DMS53 treated with DMSO at 0.1 percent for 48 hours (cell line): ENCODE measurements around the gene GLRX3.

Experiments used
- DNase-seq: peaks from one replicate; lab custom pipeline; 2025; ENCODE audit not compliant: unreplicated experiment; lab: John Stamatoyannopoulos, UW

Gene GLRX3

DNA sequence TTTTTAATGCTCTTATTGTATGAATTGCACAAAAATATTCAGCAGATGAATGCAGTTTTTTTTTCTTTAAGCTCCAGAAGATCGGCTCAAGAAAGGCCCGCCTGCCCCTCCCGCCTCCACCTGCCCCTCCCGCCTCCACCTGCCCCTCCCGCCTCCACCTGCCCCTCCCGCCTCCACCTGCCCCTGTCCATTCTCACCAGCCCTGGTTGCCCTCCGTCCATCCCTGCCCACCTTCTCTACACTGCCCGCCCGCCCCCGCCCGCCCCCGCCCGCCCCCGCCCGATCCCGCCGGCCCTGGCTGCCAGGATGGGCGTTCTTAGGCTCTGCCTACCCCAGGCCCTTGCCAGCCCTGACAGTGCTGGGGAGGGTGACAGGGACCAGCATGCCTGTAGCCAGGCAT is 67.4 kb downstream of the GLRX3 start:
- no peak for DNase-seq

DNA sequence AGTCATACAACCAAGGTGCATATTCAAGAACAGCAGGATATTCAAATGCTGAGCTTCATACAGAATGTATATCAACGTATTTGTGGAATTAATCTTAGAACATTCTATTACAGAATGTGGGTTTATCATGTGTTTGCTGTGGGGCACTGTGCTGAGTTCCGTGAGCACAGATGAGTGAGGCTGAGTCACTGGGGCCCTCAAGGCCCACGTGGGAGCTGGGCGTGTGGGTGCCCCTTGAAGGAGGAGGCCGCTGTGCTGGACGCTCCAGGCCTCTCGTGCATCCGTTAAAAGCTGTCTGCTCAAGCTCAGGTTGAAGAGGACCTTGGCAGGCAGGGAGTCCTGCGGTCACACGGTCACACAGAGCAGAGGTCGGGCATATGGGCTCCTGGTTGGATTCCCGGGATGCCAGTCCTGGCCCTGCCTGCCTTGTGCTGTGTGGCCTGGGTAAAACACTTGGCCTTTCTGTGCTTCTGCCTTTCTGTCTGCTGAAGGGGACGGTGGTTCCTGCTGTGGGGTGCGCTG is 70.1 kb downstream of the GLRX3 start:
- DNase-seq = no peak

DNA sequence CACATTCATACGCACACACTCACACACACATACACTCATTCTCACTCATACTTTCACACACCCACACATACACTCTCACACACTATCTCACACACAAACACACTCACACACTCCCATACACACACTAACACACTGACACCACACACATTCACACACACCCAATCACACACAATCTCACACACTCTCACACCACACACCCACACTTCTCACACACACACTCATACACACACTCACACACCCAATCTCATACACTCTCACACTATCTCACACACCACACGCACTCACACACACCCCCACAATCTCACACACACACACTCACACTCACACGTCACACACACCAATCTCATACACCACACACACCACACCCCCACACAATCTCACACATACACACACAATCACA is 71.0 kb downstream of the GLRX3 start:
- DNase-seq = no peak

DNA sequence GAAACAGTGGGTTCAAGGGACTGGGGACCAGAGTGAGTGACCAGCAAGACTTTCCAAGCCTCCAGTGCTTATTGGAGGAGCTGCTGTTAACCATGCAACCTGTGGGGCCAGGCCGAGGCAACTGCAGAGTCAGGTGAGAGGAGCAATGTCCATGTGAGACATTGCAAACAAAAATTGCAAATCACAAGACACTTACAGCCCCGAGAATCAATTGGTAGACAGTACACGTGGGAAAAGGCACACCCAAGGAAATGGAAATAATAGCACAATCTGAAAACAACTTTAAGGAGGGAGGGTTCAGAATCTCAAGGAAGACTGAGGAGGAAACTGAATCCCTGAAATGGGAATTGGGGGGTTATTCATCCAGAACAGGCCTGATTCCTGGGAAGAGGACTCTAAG is 72.6 kb downstream of the GLRX3 start:
- no peak for DNase-seq

DNA sequence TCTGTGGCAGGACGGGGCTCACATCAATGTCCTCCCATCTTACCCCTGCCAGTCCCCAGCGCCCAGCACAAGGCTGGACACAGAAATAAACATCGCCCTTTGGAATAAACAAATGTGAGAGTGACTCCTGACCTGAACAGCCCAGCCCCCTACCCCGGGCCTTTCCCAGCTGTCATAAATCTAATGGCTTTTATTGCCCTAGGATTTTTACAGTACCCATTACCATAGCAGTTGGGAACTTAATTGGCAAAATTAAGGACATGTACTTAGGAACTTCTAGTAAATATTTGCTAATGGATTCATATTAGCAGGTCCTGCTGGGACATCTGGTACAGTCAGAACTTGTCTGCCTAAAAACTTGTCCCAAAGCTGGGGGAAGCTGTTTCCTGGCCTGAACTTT is 76.6 kb downstream of the GLRX3 start:
- DNase-seq = no peak

DNA sequence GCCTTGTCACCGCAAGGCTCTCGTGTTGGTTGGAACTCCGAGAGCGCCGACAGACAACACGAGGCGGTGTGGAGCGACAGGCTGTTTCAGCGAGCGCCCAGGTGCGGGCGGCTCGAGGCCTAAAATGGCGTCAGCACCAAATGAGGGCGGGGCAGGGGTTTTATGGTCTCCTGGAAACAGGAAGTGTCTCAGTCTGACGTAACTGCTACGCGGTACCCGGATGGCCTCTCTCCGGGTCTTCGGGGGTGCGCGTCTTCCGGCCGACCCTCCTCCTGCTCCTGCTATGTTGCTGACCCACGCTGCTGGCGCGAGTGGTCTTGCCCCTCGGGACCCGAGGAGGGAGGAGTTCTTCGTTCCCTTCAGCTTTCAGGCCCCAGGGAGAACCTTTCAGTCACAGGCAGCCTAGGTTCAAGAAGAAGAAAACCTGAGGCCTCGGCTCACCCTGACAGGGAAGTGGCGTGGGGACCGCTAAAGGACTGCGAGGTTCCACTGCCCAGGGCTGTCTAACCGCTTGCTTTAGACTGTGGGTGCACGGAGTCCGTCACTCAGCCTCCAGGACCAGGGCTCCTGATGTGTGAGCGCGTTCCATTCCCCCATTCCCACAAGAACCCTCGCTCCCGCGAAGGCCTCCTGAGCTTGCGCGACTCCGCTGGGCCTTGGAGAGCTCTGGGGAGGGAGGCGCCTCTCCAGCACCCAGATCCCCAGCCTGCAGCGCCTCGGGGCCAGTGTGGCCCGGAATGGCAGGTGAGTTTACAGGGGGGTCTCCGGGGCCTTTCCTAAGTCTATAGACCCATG is 77.3 kb downstream of the GLRX3 start:
- DNase-seq = no peak

DNA sequence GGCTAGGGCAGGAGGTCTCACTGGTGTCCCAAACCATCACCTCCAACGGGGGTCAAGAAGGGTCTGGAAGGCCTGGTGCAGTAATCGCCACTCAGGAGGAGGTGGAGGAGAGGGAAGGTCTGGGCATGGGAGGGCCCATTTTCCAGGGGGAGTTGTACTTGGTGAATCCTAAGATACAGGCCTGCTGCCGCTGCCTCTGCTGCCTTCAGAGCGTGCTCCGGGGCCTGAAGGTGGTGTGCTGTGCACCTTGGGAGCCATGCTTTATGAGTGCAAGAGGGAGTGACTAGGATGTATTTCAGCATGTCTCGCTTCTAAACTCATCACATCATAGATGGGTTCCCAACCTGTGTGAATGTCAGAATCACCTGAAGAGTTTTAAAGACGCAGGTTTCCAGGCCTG is 78.2 kb downstream of the GLRX3 start:
- DNase-seq = no peak

DNA sequence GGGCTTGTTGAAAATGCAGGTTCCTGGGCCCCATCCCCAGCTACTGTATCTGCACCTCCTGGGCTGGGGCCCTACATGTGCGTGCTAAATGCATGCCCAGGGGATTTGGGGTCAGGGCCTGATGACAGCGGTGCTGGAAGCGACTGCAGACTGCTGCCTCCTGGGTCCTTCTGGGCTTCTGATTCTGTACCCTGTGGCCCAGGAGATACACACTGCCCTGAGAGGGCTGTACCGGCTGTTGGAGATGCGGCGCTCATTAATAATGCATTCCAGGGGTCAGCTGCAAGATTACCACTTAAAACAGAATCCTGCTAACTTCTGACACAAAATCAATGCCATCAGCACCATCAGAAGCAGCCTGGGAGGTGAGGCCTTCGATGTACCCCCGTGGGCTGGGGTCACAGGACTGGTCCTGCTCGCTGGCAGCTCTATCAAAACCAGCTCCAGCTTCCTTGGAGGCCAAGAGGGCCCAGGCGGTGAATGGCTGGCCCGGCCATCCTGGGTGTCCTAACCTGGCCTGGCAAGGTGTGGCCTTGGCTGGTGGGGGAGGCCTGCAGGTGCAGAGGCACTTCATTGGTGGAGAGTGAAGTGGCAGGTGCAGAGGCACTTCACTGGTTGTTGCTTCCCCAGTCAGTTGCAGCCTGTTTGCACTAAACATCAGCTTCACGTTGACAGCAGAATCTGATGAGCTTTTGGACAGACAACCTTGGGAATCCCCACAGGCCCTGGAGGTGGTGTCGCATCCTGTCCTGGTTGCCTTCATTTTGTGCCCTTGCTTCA is 79.2 kb downstream of the GLRX3 start:
- DNase-seq = no peak

DNA sequence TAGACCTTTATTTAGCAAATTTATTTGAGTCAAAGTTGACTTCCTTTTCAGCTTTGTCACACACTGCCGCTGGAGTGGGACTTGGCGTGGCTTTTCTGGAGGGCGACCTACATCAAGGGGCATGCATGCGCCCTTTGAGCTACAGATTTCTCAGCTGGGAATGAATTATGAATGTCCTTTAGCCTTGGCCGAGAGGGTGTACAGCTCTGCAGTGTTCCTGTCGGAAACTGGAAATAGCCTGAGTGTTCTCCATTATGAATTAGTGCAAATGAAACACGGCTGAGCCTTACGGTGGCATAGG is 79.7 kb downstream of the GLRX3 start:
- DNase-seq = no peak

DNA sequence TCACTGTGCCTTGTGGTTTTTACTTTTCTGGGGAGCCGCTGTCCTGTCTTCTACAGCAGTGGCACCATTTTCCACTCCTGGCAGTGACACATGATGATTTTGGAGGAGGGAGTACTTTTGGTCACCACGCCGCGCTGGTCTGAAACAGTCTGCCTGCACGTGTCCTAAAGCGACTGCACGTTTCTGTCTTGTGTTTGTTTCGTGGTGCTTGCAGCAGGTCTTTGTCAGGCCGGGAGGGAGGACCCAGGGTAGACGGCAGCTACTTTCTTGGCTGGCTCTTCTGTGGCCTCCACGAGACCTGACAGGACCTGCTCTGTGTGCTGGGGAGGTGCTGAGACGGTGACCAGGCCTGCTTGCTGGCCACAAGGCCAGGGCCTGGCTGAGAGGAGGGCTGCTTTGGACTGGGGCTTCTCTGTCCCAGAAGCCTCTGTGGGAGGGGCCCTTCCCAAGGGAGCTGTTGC is 82.0 kb downstream of the GLRX3 start:
- no peak for DNase-seq

DNA sequence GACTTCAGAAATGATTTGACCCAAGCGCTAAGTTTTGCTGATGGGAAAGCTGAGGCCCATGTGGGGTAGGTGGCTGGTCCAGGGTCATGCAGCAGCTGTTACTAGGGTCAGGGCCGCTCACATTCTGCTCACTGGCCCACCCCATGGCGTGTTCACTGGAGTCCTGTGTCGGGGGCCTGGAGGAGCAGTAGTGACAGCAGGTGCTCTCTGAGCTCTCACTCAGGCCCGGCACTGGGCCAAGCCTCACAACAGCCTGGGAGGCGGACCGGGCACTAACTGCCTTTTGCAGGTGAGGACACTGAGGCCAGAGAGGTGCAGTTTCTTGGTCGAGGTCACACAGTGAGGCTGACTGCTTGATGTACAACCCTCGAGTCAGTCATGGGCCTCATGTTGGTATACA is 82.7 kb downstream of the GLRX3 start:
- DNase-seq = no peak

DNA sequence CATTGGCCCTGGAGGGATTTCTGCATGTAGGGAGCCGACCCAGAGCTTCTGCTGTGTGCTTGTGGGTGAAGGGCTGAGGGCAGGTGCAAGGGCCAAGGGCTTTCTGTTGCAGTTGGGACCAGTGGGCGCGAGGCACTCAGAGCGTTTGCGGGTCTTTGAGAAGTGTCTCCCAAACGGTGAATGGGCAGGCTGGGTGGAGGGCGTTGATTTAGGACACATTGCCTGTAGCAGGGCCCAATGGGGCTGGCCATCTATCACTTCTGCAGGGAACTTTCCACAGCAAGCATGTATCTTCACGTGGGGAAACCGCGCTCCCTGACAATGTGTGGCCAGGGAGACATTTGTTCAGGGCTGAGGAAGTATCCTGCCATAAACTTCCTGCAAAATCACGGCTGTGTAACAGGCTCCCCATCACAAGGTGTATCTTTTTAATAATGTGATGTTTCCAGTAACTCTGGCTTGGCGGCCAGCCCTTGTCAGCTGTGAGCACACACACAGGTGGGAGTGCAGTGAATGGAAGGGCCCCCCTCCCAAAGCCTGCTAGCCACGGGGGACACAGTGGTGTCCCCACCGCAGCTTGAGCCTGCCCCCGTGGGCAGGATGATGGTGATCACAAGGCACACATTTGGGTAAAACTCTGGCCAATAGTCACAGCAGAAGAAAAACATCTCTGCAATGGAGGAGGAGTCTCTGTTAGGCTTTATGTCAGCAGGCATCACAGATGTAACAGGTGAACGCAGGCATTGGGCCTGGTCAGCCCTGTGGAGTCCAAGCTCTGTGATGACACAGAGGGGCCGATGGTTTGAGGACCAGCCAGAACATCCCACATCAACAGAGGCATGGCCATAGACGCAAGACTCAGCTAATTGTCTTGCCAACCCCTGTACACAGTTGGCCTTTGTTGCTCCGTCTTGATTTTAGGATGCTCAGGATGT is 84.3 kb downstream of the GLRX3 start:
- no peak for DNase-seq

DNA sequence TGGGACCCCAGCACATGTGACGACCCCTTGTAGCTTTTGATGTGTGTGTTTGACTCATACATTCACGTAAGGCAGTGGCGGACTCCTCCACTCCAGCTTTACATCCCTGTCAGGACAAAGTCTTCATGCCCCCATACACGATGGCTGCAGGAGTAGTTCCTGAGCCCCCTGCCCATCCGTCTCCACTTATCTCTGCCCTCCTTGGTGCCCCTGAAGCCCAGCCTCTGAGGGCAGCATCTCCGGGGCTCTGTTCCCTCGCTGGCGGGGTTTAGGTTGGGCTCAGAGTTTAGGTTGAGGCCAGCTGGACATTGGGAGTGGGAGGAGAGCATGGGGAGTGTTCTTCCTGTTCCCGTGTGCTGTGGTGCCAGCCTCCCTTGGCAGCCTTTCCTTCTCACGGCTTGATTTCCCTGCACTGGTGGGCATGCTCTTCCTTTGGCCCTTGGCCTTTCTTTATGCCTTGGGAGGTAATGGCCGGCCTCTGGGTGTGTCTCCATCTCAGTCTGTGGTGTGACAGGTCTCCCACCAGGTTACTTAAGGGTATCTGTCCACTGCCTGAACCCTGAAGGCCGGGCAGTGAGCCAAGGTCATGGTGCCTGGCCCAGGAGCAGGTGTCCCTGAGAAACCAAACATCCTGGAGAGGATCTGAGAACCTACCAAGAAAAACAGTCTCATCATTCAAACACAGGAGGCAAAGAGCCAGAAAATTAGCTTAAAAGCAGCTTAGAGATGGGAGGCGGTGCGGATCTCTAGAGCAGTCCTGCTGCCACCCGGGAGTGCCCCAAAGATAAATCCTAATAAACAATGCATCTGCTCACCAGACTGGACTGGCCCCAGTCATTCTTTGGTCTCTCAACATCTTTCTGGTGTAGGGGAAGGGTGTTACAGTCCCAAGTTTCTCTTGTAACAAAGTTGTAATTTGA is 85.5 kb downstream of the GLRX3 start:
- no peak for DNase-seq

DNA sequence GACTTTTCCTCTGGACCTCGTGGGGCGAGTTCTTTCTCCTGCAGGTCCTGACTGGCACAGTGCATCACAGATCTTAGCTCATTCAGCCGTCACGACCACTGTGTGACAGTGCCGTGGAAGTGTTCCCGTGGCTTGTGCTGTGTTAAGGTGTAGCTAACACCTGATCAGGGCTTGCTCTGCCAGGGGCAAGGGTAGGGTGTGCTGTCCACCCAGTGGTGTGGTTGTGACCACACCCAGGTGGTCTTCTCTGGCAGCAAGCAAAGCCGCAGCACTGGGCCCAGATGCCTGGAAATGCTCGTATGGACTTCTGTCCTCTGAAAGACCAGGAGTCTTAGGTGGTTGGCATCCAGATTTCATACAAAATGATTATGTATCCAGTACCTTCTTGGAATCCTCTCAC is 86.2 kb downstream of the GLRX3 start:
- no peak for DNase-seq

DNA sequence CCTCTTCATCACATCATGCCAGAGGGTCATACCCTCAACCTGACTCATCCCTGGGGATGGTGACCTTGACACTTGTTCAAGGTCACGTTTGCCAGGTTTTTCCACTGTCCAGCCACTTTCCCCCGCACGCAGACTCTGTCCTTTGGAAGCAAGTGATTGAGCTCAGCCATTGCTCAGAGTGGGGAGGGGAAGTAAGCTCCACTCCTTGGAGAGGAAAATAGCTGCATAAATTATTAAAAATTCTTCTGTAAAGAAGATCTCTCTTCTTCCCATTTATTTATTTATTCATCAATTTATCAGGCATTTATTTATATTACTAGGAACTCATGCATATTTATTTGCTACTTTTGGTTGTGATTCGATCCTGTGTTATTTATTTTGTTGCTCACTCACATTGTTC is 88.0 kb downstream of the GLRX3 start:
- DNase-seq = no peak

DNA sequence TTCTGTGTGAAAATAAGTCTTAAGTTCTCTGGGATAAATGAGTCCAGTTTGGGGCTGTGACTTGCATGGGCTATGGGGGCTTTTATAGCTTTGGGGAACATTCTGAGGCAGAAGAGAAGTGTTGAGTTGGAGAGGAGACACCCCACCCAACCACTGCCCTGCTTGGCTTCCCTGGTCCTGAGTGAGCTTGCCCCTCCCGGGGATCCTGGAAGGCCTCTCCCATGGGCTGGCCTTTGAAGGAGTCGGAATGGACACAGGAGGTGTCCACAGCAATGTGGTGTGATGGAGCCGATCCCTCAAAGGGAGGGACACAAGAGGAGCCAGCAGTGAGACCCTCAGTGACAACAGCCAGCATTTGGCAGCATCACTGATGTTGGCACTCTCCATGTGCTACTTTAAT is 89.8 kb downstream of the GLRX3 start:
- DNase-seq = no peak

DNA sequence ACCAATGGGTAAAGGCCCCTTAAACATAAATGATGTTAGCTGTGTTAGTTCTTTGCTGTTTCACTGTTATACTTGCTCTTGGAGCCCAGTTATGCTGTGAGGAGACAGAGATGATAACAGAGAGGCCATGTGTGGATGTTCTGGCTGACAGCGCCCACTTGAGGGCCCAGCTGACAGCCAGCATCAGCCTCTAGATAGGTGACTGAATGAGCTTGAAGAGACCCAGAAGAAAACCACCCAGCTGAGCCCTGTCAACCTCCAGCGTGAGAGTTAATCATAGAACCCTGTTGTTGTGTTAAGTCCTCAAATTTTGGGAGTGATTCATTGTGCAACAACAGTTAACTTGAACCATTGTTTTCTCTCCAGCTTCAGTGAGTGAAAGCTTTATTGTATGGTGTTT is 91.7 kb downstream of the GLRX3 start:
- no peak for DNase-seq
